DND-41 (cell line): ENCODE results near the gene CD99L2.

Experiments used
- ATAC-seq: fragments of 200-7000 bp; cut with Tn5 transposase; 3 replicates; pipeline ENCODE4 v1.9.1; 2021; ENCODE audit warnings: low read depth; ENCODE audit not compliant: insufficient read depth
- DNase-seq: peaks from one replicate; pipeline ENCODE4 v3.0.0-alpha.2; 2020
- H2AFZ ChIP-seq: 2 replicates; pipeline ENCODE4 v1.6.0; 2012; ENCODE audit warnings: low read depth, low read length
- H3K27ac ChIP-seq: 2 replicates; pipeline ENCODE4 v1.5.1; 2012; ENCODE audit warnings: low read length, inconsistent platforms
- H3K27me3 ChIP-seq: fragments of 200-600 bp; sonication (generic); 2 replicates; pipeline ENCODE4 v1.6.0; 2012; ENCODE audit warnings: low read length, mild to moderate bottlenecking, inconsistent platforms; ENCODE audit not compliant: insufficient read depth, poor library complexity
- H3K36me3 ChIP-seq: 2 replicates; pipeline ENCODE4 v1.5.1; 2012; ENCODE audit warnings: low read length, inconsistent platforms; ENCODE audit not compliant: insufficient read depth
- H3K4me1 ChIP-seq: 2 replicates; pipeline ENCODE4 v1.5.1; 2012; ENCODE audit warnings: mild to moderate bottlenecking, low read length; ENCODE audit not compliant: insufficient read depth
- H3K4me2 ChIP-seq: 2 replicates; pipeline ENCODE4 v1.6.0; 2012; ENCODE audit warnings: mild to moderate bottlenecking, moderate library complexity, low read length, inconsistent platforms; ENCODE audit not compliant: insufficient read depth
- H3K4me3 ChIP-seq, 2 experiments: fragments of 200-600 bp in 1 of 2; shearing (Covaris generic) in 1 of 2; 2 replicates each; pipeline ENCODE4 v1.5.1; 2012 to 2016; ENCODE audit warnings: inconsistent platforms in 2 of 2, low read length in 2 of 2, mild to moderate bottlenecking in 2 of 2, low read depth in 1 of 2, moderate library complexity in 1 of 2
- H3K79me2 ChIP-seq: 2 replicates; pipeline ENCODE4 v1.6.0; 2012; ENCODE audit warnings: low read length, inconsistent platforms; ENCODE audit not compliant: insufficient read depth
- H3K9ac ChIP-seq: 2 replicates; pipeline ENCODE4 v1.6.0; 2012; ENCODE audit warnings: low read depth, mild to moderate bottlenecking, inconsistent platforms, low read length, moderate library complexity
- H3K9me3 ChIP-seq: 2 replicates; pipeline ENCODE4 v1.5.1; 2012; ENCODE audit warnings: low read length, moderate library complexity, mild to moderate bottlenecking, inconsistent platforms; ENCODE audit not compliant: insufficient read depth, severe bottlenecking
- H4K20me1 ChIP-seq: 2 replicates; pipeline ENCODE4 v1.6.0; 2012; ENCODE audit warnings: low read length; ENCODE audit not compliant: insufficient read depth
- EZH2 ChIP-seq: IDR thresholded peaks from 3 replicates; pipeline ENCODE4 v1.6.1; 2012; ENCODE audit warnings: borderline replicate concordance, low read depth, mild to moderate bottlenecking, moderate library complexity, low read length, inconsistent platforms; ENCODE audit not compliant: severe bottlenecking
- TF ChIP-seq, protein P1 (sequence below): IDR thresholded peaks from 2 replicates; pipeline ENCODE4 v1.5.1; 2012; ENCODE audit warnings: borderline replicate concordance, low read length, moderate library complexity, mild to moderate bottlenecking; ENCODE audit not compliant: poor library complexity, severe bottlenecking; ENCODE audit errors: extremely low read depth

CD99L2 gene

DNA sequence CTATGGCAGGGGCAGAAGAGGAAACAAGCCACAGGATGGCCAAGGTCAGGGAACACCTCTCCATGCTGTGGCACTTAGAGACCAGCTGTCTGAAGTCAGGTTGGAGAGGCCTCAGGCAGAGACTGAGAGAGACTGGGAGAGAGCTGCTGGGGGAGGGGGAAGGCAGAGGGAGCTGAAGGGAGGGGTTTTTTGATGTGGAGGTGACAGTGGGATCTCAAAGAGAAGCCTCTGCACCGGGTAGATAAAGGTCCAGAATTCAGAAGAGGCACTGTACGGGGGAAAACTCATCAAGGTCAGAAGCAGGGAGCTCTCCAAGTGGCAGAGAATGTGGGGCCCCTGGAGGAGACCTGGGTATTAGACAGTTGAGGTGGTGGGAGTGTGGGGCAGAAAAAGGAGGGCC is 43.1 kb upstream of the CD99L2 start:
- no peak overlapping the region for H3K4me2 ChIP-seq
- no peak overlapping the region for H3K9ac ChIP-seq
- no peak for DNase-seq
- H2AFZ ChIP-seq, result no peak overlapping the region
- H3K4me1 ChIP-seq, result no peaks in the 10 kb centered on the region
- no peaks in the 10 kb centered on the region for H4K20me1 ChIP-seq
- ATAC-seq, result no peak
- no peaks in the 10 kb centered on the region for H3K36me3 ChIP-seq
- no peak overlapping the region for H3K4me3 ChIP-seq
- no peak for TF ChIP-seq EZH2
- TF ChIP-seq, protein P1, sequence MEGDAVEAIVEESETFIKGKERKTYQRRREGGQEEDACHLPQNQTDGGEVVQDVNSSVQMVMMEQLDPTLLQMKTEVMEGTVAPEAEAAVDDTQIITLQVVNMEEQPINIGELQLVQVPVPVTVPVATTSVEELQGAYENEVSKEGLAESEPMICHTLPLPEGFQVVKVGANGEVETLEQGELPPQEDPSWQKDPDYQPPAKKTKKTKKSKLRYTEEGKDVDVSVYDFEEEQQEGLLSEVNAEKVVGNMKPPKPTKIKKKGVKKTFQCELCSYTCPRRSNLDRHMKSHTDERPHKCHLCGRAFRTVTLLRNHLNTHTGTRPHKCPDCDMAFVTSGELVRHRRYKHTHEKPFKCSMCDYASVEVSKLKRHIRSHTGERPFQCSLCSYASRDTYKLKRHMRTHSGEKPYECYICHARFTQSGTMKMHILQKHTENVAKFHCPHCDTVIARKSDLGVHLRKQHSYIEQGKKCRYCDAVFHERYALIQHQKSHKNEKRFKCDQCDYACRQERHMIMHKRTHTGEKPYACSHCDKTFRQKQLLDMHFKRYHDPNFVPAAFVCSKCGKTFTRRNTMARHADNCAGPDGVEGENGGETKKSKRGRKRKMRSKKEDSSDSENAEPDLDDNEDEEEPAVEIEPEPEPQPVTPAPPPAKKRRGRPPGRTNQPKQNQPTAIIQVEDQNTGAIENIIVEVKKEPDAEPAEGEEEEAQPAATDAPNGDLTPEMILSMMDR, result no peak
- H3K79me2 ChIP-seq, result no peaks in the 10 kb centered on the region
- H3K27ac ChIP-seq, result no peak overlapping the region
- H3K27me3 ChIP-seq, result no peaks in the 10 kb centered on the region
- no peaks in the 10 kb centered on the region for H3K9me3 ChIP-seq

DNA sequence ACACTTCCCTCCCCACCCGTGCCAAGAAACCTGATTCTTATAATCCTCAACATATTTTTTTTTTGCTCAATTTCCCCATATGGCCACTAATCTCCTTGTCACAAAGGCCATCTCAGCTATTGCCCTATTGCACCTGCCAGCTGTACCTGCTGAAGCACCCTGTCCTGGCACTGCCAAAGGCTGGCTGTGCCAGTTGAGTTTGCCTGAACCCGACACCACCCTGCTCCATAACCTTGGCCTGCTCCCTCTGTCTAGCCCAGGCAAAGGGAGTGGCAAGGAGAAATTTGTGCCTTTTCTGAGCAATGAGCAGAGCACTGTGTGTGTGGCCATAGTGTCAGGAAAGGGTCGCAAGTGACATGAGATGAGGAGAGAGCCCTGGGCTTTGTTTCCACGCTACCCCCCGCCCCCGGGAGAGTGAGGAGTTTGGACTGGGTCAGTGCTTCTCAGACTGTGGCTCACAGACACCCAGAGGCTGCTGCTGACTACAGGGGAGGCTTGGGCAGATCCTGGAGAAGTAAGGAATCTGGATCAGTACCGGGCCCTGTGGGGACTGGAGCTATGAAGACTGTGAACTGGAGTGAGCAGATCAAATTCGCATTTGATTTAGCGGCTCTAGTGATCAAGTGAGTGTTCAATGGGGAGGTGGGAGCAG is 42.5 kb upstream of the CD99L2 start:
- Histone ChIP-seq H3K4me3 (no peak overlapping the region), H3K27ac (no peak overlapping the region), H3K4me2 (no peak overlapping the region), H2AFZ (no peak overlapping the region), H3K9ac (no peak overlapping the region), H3K4me1 (no peaks in the 10 kb centered on the region), H3K79me2 (no peaks in the 10 kb centered on the region), H3K27me3 (no peaks in the 10 kb centered on the region), H3K36me3 (no peaks in the 10 kb centered on the region), H3K9me3 (no peaks in the 10 kb centered on the region), H4K20me1 (no peaks in the 10 kb centered on the region)
- ATAC-seq, result no peak
- TF ChIP-seq, protein P1, result no peak
- TF ChIP-seq EZH2, result no peak
- no peak for DNase-seq

DNA sequence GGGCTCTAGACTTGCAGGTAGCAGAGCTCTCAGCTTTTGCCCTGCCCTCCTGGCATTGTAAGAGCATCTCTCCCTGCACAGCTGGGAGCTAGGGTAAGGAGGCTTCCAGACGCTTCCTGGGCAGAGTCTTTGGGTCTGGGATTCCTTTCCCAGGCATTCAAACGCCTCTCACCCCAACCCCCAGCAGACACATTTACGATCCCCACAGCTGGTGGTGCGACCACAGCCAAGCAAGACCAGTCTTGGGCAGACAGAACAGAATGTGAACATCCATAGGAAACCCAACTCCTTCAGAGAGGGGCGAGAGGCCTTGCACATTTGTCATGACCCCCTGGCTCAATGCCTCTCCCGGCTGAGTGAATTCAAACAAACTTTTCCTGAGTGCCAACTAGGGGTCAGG is 38.1 kb upstream of the CD99L2 start:
- TF ChIP-seq, protein P1, result no peak
- no peak for TF ChIP-seq EZH2
- no peaks in the 10 kb centered on the region for H4K20me1 ChIP-seq
- H3K27me3 ChIP-seq, result no peaks in the 10 kb centered on the region
- H3K4me3 ChIP-seq, result no peak overlapping the region
- no peak overlapping the region for H3K4me2 ChIP-seq
- ATAC-seq, result no peak
- no peaks in the 10 kb centered on the region for H3K36me3 ChIP-seq
- no peaks in the 10 kb centered on the region for H3K9me3 ChIP-seq
- H3K9ac ChIP-seq, result no peak overlapping the region
- no peaks in the 10 kb centered on the region for H3K4me1 ChIP-seq
- no peak for DNase-seq
- no peak overlapping the region for H3K27ac ChIP-seq
- H2AFZ ChIP-seq, result no peak overlapping the region
- no peaks in the 10 kb centered on the region for H3K79me2 ChIP-seq

DNA sequence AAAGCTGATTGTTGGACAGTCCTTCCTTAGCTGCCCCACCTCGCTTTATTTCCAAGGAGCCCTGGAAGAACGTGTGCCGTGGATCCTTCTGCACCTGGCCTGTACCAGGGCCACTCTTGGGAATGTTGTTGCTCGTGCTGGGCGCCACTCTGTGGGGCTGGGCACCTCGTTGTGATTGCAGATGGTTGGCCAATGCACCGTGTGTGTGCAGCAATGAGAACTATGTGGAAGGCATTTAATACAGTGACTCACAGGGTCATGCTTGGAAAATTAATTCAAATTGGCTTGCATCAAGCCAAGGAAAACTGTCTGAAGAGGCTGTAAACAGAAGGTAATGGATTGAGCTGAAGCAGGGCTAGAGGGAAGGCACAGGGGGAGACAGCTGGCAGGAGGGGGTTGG is 37.0 kb upstream of the CD99L2 start:
- no peak overlapping the region for H3K4me3 ChIP-seq
- no peak overlapping the region for H3K27ac ChIP-seq
- TF ChIP-seq EZH2, result no peak
- TF ChIP-seq, protein P1, result no peak
- no peaks in the 10 kb centered on the region for H3K27me3 ChIP-seq
- no peaks in the 10 kb centered on the region for H3K79me2 ChIP-seq
- H2AFZ ChIP-seq, result no peak overlapping the region
- H3K9ac ChIP-seq, result no peak overlapping the region
- ATAC-seq (no peak), DNase-seq (no peak)
- H3K36me3 ChIP-seq, result no peaks in the 10 kb centered on the region
- no peaks in the 10 kb centered on the region for H3K9me3 ChIP-seq
- H4K20me1 ChIP-seq, result no peaks in the 10 kb centered on the region
- H3K4me2 ChIP-seq, result no peak overlapping the region
- H3K4me1 ChIP-seq, result no peaks in the 10 kb centered on the region
